Neuron (in vitro differentiated cells): Measurements from ENCODE around the gene TNFRSF8.

ENCODE experiments used
- H2AFZ ChIP-seq: one replicate; pipeline ENCODE4 v1.6.1; 2013; ENCODE audit warnings: low read depth, mild to moderate bottlenecking, inconsistent platforms, low read length, moderate library complexity
- H3K27me3 ChIP-seq: one replicate; pipeline ENCODE4 v1.6.1; 2013; ENCODE audit warnings: low read length; ENCODE audit not compliant: insufficient read depth
- H3K36me3 ChIP-seq: one replicate; pipeline ENCODE4 v1.6.1; 2013; ENCODE audit warnings: low read length; ENCODE audit not compliant: insufficient read depth
- H3K4me1 ChIP-seq: one replicate; pipeline ENCODE4 v1.6.1; 2013; ENCODE audit warnings: low read length; ENCODE audit not compliant: insufficient read depth
- H3K4me3 ChIP-seq: 2 replicates; pipeline ENCODE4 v1.5.1; 2013; ENCODE audit warnings: mild to moderate bottlenecking, low read length, moderate library complexity
- H3K9me3 ChIP-seq: one replicate; pipeline ENCODE4 v1.6.1; 2013; ENCODE audit warnings: low read length

The TNFRSF8 gene

DNA sequence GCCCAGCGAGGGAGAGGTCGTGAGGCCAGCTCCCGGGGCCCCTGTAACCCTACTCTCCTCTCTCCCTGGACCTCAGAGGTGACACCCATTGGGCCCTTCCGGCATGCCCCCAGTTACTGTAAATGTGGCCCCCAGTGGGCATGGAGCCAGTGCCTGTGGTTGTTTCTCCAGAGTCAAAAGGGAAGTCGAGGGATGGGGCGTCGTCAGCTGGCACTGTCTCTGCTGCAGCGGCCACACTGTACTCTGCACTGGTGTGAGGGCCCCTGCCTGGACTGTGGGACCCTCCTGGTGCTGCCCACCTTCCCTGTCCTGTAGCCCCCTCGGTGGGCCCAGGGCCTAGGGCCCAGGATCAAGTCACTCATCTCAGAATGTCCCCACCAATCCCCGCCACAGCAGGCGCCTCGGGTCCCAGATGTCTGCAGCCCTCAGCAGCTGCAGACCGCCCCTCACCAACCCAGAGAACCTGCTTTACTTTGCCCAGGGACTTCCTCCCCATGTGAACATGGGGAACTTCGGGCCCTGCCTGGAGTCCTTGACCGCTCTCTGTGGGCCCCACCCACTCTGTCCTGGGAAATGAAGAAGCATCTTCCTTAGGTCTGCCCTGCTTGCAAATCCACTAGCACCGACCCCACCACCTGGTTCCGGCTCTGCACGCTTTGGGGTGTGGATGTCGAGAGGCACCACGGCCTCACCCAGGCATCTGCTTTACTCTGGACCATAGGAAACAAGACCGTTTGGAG, 80.0 kb downstream of the TNFRSF8 start:
- Histone ChIP-seq H3K4me3 (no peak overlapping the region), H3K36me3 (no peaks in the 10 kb centered on the region), H3K27me3 (peaks cover 6% of the 10 kb centered on the region), H3K4me1 (peaks cover 10% of the 10 kb centered on the region), H2AFZ (no peak overlapping the region), H3K9me3 (no peaks in the 10 kb centered on the region)

DNA sequence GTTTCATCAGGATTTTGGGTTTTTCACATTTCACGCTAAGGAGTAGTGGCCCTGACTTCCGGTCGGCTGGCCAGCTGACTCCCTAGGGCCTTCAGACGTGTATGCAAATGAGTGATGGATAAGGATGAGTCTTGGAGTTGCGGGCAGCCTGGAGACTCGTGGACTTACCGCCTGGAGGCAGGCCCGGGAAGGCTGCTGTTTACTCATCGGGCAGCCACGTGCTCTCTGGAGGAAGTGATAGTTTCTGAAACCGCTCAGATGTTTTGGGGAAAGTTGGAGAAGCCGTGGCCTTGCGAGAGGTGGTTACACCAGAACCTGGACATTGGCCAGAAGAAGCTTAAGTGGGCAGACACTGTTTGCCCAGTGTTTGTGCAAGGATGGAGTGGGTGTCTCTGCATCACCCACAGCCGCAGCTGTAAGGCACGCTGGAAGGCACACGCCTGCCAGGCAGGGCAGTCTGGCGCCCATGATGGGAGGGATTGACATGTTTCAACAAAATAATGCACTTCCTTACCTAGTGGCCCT, 80.6 kb downstream of the TNFRSF8 start:
- Histone ChIP-seq H3K4me1 (peaks cover 10% of the 10 kb centered on the region), H3K9me3 (no peaks in the 10 kb centered on the region), H3K27me3 (peaks cover 6% of the 10 kb centered on the region), H3K36me3 (no peaks in the 10 kb centered on the region), H3K4me3 (no peak overlapping the region), H2AFZ (no peak overlapping the region)

DNA sequence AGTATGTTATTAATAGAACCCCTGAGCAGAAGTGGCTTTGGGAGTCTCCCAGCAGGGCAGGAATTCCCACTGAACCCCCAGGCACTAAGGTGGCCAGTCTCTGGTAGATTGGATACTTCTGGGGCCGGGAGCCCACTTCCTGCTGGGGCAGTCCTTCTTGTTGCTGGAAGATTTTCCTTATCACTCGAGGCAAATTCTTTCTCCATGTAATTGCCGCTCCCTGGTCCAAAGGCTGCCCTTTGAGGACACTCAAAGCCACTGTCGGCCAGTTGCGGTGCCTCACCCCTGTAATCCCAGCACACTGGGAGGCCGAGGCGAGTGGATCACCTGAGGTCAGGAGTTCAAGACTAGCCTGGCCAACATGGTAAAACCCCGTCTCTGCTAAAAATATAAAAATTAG, 81.1 kb downstream of the TNFRSF8 start:
- no peaks in the 10 kb centered on the region for H3K9me3 ChIP-seq
- no peak overlapping the region for H3K4me3 ChIP-seq
- H3K27me3 ChIP-seq = peaks cover 6% of the 10 kb centered on the region
- H3K36me3 ChIP-seq = no peaks in the 10 kb centered on the region
- H3K4me1 ChIP-seq = peaks cover 10% of the 10 kb centered on the region
- H2AFZ ChIP-seq = no peak overlapping the region

DNA sequence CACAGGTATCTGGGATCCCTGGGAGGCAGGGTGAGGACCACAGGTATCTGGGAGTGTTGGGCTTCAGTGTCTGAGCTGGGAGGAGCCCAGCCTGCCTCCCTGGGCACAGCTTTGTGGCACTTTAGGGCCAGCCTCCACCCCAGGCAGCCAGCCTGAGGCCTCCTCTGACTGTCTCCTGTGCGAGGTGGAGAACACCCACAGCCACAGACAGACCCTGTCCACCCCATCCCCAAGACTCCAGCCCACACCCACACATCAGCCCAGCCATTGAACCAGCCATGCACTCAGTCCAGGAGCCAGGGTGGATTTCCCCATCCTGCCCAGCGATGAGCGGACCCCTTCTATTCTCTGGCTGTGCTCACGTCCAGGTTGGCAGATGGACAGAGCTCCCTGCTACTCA, 81.9 kb downstream of the TNFRSF8 start:
- no peaks in the 10 kb centered on the region for H3K9me3 ChIP-seq
- peaks cover 6% of the 10 kb centered on the region for H3K27me3 ChIP-seq
- H3K4me3 ChIP-seq = no peak overlapping the region
- H3K4me1 ChIP-seq = peaks cover 10% of the 10 kb centered on the region
- H3K36me3 ChIP-seq = no peaks in the 10 kb centered on the region
- no peak overlapping the region for H2AFZ ChIP-seq

DNA sequence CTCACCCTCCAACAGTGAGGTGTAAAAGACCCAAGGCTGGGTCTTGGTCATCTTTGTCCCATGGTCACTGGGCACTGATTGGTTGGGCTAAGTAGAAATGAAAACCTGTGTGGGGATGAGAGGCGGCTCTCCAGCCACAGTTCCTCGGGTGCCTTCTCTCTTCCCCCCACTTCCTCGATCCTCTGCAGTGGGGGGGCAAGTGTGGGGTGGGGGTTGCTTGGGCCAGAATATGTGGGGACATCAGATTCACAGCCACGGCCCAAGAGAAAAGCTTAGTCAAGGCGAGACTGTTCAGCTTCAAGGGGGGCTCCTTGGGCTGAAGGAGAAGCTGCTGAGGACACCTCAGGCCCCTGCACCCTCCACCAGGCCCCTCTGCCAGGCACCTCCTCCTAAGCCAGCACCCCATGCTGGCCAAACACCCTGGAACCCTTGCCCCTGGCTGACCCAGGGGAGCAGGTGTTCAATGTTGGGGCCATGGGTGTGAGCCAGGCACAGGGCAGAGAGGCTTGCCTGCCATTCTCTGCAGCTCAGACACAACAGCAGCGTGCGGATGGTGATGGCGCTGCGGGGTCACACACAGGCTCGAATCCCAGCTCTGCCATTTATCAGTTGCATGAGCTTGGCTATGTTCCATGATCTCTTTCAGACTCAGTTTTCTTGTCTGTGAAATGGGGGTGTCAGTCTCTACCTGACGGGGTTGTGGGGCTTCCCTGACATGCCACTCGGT, 82.7 kb downstream of the TNFRSF8 start:
- Histone ChIP-seq H3K9me3 (no peaks in the 10 kb centered on the region), H2AFZ (no peak overlapping the region), H3K4me1 (peaks cover 10% of the 10 kb centered on the region), H3K4me3 (no peak overlapping the region), H3K36me3 (no peaks in the 10 kb centered on the region), H3K27me3 (peaks cover 6% of the 10 kb centered on the region)

DNA sequence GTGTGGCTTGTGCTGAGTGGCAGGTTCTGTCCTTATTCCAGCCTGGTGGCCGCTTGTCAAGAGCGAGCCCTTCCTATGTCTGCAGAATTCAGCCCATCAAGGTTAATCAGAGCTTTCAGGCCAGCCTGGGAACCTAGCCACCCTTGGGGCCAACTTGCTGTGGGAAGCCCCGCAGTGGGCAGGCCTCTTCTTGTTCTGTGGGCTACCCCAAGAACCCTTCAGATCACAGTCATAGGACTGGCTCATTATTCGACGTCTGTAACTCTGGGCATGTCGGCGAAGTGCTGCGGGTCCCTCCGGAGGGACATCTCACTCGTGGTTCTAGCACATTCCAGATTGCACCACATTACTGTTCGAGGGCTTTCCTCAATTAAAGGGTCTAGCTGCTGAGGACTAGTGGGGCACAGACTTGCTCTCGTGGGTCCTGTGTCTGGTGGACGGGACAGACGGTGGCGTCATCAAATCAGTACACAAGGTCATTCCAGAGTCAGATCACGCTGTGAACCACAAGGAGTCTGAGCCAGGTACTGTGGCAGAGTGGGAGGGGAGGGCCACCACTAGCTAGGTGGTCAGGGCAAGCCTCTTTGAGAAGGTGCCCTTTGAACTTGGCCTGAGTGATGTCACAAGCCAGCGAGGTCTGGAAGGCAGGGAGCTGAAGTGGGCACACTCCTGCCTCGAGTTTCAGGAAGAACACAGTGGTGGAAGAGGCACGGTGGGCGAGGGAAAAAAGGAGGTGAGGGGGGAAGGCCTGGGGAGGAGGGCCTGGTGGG, 83.4 kb downstream of the TNFRSF8 start:
- Histone ChIP-seq H3K27me3 (peaks cover 6% of the 10 kb centered on the region), H3K4me1 (peaks cover 10% of the 10 kb centered on the region), H2AFZ (no peak overlapping the region), H3K4me3 (no peak overlapping the region), H3K9me3 (no peaks in the 10 kb centered on the region), H3K36me3 (no peaks in the 10 kb centered on the region)

DNA sequence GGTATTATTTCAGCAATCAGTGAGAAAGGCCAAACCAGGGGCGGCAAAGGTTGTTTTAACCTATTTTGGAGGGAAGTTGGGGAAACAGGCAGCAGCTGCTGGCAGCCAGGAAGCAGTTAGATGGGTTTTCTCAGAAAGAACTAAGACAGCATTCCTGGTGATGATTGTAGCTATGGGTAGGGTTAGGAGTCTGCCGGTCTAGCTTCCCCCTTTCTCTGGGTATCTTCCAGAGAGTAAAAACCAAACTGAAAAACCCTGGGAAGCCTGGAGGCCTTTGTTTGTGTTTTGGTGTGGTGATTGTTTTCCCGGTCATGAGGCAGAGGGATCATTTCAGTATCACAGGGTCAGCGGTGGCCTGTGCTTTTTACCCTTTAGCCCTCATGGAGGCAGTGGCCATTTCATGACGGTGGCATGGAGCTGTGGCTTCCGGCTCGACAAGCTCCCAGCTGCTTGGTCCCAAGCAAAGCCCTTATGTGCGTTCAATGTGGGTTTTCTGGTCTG, 84.1 kb downstream of the TNFRSF8 start:
- H3K4me3 ChIP-seq = no peak overlapping the region
- H3K4me1 ChIP-seq = peaks cover 10% of the 10 kb centered on the region
- peaks cover 5% of the 10 kb centered on the region for H3K27me3 ChIP-seq
- no peak overlapping the region for H2AFZ ChIP-seq
- no peaks in the 10 kb centered on the region for H3K36me3 ChIP-seq
- no peaks in the 10 kb centered on the region for H3K9me3 ChIP-seq

DNA sequence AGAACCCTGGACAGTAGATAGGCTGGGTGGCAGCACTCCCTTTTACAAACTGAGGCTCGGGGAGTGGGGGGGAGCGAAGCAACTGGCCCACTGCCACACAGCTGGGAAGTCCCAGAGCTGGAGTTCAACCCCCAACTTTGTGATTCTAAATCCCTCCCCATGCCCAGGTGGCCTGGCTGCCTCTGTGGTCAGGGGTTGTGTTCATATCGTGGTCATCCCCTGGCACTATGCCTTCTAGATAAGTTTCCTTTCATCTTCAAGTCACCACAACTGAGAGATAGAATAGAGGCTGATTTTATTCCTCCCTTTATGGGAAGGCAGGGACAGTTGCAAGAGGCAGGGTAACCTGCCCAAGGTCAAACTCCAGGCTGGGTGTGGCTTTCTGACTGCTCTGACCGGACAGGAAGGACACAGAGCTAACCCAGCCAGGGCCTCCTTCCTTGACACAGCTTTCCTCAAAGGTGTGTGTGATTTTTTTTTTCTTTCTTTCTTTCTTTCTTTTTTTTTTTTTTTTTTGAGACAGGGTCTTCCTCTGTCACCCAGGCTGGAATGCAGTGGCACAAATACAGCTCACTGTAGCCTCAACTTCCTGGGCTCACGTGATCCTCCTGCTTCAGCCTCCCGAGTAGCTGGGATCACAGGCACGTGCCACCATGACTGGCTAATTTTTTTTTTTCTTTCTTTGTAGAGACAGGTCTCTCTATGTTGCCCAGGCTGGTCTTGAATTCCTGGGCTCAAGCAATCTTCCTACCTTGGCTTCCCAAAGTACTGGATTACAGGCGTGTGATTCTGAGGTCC, 85.3 kb downstream of the TNFRSF8 start:
- Histone ChIP-seq H3K4me3 (no peak overlapping the region), H2AFZ (no peak overlapping the region), H3K4me1 (peaks cover 7% of the 10 kb centered on the region), H3K27me3 (no peaks in the 10 kb centered on the region), H3K9me3 (no peaks in the 10 kb centered on the region), H3K36me3 (no peaks in the 10 kb centered on the region)

DNA sequence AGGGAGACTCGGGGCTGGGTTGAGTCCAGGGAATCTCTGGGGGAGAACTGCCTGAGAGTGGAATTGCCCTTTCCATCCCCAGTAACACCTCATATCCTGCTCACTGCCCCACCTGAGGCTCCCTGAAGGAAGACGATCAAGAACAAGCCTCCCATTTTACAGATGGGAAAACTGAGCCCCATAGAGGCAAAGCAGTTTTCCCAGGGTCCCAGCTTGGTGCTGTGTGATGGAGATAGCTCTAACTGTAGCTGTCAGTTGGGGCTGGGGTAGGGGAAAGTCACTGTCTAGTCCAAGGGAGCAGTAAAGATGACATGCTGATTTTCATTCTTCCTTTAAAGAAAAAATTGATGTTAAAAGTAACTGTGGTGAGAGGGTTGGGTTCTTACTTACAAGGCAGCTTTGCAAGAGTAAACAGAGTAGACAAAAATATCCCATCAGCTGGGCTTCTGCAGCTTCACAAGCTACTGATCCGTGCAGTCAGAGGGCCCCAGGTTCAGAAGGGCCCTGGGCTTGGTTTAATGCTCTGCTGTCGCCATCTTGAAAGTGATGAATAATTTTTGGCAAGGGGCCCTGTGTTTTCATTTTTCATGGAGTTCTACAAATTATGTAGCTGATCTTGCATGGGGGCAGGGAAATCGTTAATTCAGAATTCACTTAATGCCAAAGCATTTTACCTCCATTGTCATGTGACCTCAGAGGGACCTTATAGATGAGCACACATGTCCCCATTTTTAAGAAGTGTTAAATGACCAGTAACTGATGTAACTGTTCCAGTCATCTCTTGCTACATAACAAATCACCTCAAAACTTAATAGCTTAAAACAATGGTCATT, 86.1 kb downstream of the TNFRSF8 start:
- H2AFZ ChIP-seq = no peak overlapping the region
- H3K4me1 ChIP-seq = peaks cover 7% of the 10 kb centered on the region
- H3K27me3 ChIP-seq = no peaks in the 10 kb centered on the region
- no peaks in the 10 kb centered on the region for H3K9me3 ChIP-seq
- H3K36me3 ChIP-seq = no peaks in the 10 kb centered on the region
- H3K4me3 ChIP-seq = no peak overlapping the region

DNA sequence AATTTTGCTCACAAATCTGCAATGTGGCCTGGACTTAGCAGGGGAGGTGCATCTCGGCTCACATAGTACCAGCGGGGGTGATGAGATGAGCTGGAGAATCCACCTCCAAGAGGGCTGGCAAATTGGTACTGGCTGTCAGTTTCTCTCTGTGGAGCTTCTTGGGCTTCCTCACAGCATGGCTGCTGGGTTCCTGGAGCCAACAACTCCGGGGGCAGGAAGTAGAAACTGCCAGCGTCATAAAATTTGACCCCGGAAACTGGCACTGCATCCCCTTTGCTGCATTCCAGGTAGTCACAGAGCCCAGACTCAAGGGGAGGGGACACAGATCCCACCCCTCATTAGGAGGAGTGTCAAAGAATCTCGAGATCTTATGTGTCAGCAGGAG, 86.7 kb downstream of the TNFRSF8 start:
- H3K4me3 ChIP-seq = no peak overlapping the region
- H3K4me1 ChIP-seq = peaks cover 7% of the 10 kb centered on the region
- no peaks in the 10 kb centered on the region for H3K9me3 ChIP-seq
- H2AFZ ChIP-seq = no peak overlapping the region
- H3K27me3 ChIP-seq = no peaks in the 10 kb centered on the region
- no peaks in the 10 kb centered on the region for H3K36me3 ChIP-seq

DNA sequence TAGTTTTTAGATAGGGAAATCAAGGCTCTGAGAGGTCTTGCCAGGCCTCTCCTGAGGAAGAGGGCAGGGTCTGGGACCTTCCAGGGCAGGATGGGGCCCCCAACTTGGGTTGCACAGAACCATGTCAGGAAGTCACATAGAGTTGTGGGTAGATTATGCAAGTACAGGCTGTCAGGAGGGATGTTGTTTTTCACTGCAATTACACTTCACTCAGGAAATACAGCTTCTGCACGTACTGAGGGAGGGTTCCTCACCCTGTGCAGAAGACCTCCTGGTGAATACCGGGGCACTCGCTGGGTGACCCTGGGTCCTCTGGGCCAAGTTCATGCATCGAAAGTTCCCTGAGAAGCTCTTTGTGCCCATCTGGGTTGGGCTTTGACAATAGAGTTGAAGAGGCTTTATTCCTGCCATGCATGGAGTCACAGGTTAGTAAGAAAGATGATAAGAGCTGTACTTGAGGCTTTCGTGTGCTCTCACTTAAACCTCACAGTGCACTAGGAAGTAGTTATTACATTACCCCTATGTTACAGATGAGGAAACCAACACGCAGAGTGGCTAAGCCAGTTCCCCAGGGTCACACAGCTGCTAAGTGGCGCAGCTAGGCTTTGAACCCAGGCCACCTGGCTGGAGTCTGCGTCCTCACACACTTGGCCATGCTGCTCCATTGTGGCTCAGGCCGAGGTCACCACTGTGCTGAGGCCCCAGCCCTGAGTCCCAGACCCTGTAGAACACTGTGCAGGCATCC, 87.5 kb downstream of the TNFRSF8 start:
- H2AFZ ChIP-seq = no peak overlapping the region
- no peaks in the 10 kb centered on the region for H3K9me3 ChIP-seq
- H3K4me3 ChIP-seq = no peak overlapping the region
- H3K36me3 ChIP-seq = no peaks in the 10 kb centered on the region
- peaks cover 7% of the 10 kb centered on the region for H3K4me1 ChIP-seq
- no peaks in the 10 kb centered on the region for H3K27me3 ChIP-seq
